HG03135 (cell line): ENCODE data around the gene GOLGA6D.
A peak's percentile ranks its signal among the peaks of the same experiment; 100 is the strongest.
"Not testable (repeated sequence)": the region's sequence is repeated elsewhere in the genome, so short reads cannot be mapped to it uniquely, and the experiment has no call there.

ENCODE experiments used
- ATAC-seq: cut with Tn5 transposase; IDR thresholded peaks from one replicate; pipeline ENCODE4 v1.9.1; 2021; ENCODE audit warnings: mild to moderate bottlenecking, moderate library complexity; ENCODE audit not compliant: unreplicated experiment

GOLGA6D gene, protein sequence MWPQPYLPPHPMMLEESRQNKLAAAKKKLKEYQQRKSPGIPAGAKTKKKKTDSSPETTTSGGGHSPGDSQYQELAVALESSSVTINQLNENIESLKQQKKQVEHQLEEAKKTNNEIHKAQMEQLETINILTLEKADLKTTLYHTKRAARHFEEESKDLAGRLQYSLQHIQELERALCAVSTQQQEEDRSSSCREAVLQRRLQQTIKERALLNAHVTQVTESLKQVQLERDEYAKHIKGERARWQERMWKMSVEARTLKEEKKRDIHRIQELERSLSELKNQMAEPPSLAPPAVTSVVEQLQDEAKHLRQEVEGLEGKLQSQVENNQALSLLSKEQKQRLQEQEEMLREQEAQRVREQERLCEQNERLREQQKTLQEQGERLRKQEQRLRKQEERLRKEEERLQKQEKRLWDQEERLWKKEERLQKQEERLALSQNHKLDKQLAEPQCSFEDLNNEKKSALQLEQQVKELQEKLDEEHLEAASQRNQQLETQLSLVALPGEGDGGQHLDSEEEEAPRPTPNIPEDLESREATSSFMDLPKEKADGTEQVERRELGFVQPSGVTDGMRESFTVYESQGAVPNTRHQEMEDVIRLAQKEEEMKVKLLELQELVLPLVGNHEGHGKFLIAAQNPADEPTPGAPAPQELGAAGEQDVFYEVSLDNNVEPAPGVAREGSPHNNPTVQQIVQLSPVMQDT

DNA sequence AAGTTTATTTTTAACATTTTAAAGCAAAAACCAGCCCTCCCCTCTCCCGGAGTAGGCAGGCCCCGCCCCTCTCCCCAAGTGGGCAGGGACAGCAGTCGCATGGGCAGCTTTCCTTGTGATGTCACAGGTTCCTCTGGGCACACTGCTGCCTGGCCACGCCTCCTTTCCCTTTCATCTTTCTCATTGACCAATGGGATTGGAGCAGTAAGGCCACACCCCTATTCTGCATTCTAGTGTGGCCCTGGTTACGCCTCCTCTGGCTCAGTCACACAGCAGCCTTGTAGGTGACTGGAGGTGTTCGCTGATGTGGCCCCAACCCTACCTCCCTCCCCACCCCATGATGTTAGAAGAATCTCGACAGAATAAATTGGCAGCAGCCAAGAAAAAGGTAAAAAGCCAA, at the start of gene GOLGA6D:
Gene GOLGA6D (plus strand): TSS at position 264 of the 400 bp plus-strand sequence. CDS start 41 bp downstream, at position 305.
- ATAC-seq: not testable (repeated sequence)

DNA sequence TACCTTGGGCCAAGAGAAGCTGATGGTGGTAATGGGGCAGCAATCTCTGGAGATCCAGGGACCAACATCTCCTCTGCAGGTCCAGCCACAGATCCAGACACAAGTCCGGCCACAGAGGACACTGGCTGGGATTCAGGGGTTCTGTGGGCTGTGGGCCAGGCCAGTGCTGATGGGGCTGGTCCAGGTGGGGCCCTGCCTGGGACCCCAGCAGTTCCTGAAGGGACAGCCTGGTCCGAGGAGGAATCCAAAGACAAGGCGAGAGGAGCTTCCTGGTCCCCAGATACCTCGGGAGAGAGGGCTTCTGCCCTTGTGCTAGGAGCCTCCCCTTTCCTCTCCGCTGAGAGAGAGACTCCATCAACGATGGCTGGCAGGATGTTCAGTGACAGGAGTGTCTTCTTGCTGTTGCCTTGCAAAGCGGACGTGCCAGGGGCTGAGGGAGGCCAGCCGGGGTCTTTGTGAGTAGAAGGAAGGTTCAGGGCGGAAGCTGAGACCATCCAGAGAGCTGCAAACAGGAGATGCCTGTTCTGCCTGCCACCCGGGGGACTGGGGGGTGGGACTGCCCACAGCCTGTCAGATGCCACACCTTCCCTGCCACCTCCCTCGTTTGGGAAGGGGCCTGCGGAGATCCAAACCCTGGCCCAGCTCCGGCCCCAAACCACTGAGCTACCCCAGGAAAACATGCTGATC, 49.0 kb upstream of the GOLGA6D start:
- ATAC-seq: no peak

DNA sequence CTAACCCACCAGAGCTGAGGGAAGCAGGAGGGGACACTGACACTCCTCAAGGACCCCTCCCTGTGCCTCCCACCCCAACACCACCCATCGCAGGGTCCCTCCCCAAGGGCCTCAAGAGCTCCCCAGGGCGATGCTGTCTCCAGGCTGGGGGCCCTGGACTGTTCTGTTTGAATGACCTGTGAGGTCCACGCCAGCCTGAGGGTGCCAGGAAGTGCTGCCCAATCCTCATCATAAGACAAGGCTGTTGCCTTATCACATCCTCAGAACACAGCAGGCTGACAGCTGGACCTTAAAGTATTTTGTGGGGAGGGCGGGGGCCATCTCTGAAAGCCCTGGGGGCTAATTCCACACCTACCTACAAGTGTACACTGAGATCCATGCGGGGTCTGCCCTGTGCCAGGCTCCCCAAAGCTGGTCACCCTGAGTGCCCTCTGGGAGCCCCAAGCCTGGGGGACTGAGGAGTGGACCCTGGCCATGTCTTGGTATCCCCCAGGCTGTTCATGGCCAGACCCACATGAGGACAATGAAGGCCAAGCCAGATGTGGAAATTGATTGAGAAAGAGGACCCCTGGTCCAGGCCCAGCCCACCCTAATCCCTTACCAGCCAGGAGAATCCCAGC, 48.3 kb upstream of the GOLGA6D start:
- no peak for ATAC-seq

DNA sequence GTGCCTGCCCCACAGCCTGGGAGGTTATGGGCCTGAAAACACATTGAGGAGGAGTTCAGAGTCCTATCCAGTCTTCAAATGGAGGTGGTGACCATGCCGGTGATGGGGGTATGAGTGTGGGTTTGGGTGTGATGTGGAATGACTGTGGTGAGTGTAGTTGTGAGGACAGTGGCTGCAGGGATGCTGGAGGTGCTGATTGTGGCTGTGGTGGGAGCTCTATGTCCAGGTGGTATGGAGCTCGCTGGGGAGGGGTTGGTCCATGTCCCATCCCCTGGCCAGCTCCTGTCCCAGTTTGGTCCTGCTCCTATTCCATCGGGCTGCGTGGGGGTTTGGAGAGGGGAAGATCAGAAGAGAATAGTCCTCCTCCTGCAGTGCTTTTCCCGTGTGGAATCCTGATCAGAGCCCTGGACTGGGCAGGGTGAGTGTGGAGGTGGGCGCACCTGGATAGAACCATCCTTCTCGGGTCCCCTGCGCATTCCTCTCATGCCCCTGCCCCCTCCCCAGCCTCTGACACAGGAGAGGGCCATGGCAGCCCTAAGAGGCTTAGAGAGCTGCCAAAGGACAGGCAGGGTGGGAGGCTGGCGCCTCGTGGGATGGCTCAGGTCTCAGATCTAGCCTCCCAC, 47.5 kb upstream of the GOLGA6D start:
- no peak for ATAC-seq

DNA sequence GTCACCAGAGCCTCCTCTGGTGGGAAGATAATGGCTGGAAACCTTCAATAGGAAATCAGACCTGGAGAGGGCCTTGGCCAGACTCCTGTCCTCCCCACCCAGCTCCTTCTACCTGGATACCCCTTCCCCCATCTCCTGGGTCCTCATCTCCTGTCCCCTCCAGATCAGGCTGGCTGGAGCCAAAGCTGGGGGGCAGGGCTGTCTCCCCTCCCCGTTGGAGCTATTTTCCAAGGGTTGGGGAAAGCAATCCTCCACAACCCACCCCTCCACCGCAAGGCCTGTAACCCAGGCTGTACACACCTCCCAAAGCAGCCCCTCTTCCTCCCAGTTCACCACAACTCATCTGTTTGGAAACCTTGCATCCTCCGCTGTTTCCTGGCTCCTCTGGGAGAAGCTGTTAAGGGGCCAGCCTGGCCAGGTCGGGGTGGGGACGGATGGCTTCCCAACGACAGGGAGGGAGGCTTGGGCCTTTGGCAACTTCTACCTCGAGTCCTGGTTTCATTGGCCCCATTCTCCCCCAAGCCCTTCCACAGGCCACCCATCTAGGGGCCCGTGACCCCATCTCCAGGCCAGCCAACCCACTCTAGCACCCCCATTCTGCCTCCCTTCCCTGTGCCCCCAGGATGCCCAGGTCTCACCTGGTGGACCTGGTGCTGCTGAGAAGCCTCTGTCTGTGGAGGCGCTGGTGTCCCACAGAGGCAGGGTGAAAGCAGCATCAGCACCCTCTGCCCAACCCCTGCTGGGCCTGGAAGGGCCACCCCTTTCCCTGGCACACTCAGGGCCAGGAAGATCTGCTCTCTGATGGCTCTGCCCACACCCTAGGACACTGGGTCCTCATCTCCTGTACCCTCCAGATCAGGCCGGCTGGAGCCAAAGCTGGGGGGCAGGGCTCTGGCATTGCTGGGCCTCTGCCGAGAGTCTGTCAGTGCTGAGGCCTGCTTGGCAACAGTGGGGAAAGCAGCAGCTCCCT, 46.6 kb upstream of the GOLGA6D start:
- ATAC-seq: no peak

DNA sequence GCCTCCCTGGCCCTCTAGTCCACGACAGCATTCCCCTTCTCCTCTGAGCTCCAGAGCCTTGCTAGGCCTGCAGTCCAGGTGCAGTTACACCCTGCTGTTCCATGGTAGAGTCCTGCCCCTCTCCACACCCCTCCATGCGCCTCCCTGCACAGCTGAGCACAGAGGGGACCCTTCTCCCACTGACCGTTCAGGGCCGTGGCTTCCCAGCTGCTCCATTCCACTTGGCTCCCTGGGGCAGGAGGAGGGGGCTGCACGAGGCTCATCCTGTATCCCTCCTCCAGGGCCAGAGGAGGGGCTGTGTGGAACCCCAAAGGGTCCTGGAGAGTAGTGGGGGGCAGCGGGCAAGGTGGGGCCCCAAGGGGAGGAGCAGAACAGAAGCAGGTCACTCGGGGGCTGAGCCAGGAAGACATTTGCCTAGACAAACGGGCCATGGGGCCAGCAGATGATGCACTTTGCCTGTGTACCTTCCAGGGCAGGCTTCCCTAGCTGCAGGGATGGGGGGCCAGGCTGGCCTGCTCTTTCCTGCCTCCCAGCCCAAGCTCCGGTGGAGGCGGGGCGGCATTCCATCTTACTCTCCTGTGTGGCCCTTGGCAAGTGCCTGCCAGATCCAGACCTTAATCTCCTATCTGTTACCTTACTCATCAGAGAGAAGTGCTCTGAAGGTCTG, 45.2 kb upstream of the GOLGA6D start:
- ATAC-seq: no peak

DNA sequence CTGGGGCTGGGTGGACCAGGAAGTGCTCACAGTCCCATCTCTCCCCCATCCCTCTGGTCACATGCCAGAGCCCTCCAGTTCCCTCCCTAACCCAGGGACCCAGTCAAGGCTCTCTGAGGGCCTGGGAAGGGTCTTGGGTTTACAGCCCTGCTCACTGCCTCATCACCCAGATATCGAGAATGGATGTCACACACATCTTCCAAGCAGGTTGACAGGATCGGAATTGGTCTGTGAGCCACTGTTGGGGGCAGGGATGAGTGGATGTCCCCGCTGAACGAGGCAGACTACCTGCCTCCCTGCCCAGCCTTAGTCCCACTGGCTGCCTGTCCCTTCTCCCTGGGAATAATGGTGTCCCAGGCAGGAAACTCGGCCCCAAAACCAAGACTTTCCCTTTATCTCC, 44.5 kb upstream of the GOLGA6D start:
- no peak for ATAC-seq

DNA sequence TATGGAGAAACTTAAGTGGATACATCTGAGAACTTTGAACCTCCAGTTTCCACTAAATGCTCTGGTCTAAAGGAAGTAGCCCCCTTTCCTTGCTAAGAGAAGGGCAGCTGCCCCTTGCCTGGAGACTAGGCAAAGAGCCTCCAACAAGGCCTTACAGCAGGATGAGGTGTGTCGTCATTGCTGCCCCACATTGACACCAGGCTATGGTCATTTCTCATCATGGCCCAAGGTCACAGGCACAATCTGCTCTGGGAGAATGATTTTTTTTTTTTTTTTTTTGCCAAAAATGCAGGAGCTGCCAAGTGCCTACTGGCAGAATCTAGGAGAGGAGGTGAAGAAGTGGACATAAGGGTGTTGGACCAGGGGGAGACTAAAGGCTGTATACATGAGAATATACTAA, 36.9 kb upstream of the GOLGA6D start:
- ATAC-seq: not testable (repeated sequence)

DNA sequence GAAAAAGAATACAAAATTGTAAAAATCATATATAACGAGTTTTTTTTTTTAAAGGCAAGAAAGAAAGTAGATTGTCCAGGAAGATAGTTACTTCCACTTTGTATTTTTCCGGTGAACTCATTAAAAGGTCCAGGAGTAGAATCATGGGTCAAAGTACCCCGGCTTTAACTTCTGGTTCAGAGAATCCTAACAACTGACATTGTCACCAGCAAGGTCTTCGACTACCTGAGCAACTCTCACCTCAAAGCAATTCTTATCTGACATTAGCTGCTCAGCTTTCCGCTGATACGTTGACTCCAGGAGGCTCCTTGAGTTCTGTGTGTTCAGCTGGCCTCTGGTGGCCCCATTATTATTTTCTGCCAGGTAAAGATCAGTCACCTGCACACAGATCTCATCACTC, 33.6 kb upstream of the GOLGA6D start:
- not testable (repeated sequence) for ATAC-seq

DNA sequence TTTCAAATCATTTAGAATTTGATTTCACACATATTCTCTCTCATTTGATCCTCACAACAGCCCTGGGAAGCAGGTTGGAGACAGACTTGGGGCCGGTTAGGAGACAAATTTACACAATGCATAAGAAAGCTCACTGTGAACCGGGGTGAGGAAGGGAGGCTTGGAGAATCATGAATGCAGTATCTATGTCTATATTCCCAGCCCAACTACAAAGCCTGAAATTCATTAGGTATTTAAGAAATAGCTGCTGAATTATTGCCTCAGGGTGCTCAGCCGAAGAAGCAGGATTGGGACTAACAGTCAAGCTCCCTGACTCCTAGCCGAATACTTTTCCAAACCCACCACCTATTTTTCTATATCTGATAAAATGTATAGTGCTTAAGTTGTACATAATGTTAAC, 32.9 kb upstream of the GOLGA6D start:
- no peak for ATAC-seq

DNA sequence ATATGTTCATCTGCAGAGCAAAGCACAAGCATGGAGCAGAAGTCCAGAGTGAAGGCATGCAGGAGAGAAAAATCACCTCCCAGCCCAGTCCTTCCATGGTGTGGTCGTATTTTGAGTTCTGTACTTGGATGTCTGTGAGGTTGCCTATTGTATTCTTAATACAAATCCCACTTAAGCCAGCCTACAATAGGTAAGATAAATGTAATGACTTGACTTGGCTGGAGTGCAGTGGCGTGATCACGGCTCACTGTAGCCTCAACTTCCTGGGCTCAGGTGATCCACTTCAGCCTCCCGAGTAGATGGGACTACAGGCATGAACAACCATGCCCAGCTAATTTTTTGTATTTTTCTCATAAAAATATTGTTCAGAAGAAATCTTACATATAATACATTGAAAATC, 31.3 kb upstream of the GOLGA6D start:
- ATAC-seq: not testable (repeated sequence)

DNA sequence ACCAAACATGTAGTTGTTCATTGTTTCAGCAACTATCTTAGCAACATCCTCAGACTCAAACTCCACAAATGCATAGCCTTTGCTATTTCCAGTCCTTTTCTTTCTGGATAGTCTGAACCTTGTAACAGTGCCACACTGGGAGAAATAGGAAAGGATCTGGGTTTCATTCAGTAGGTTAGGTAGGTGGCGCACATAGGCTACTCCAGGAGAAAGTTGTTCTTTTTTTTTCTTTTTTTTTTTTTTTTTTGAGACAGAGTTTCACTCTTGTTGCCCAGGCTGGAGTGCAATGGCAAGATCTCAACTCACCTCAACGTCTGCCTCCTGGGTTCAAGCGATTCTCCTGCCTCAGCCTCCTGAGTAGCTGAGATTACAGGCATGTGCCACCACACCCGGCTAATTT, 30.4 kb upstream of the GOLGA6D start:
- not testable (repeated sequence) for ATAC-seq

DNA sequence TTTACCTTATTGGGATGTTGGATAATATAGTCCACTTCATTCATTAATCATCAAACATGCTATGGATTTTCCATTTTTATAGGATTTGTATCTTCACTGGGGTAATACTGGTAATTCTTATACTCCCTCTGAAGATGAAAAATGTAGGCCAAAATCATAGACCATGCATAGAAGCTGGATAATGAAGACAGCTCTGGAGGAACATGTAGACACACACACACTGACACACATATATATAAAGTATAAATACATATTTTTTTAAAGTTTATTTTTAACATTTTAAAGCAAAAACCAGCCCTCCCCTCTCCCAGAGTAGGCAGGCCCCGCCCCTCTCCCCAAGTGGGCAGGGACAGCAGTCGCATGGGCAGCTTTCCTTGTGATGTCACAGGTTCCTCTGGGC, 24.6 kb upstream of the GOLGA6D start, which contains the start of gene GOLGA6C:
Gene GOLGA6C (plus strand): TSS at position 301 of the 400 bp plus-strand sequence. CDS start 265 bp downstream, outside the sequence.
- not testable (repeated sequence) for ATAC-seq

DNA sequence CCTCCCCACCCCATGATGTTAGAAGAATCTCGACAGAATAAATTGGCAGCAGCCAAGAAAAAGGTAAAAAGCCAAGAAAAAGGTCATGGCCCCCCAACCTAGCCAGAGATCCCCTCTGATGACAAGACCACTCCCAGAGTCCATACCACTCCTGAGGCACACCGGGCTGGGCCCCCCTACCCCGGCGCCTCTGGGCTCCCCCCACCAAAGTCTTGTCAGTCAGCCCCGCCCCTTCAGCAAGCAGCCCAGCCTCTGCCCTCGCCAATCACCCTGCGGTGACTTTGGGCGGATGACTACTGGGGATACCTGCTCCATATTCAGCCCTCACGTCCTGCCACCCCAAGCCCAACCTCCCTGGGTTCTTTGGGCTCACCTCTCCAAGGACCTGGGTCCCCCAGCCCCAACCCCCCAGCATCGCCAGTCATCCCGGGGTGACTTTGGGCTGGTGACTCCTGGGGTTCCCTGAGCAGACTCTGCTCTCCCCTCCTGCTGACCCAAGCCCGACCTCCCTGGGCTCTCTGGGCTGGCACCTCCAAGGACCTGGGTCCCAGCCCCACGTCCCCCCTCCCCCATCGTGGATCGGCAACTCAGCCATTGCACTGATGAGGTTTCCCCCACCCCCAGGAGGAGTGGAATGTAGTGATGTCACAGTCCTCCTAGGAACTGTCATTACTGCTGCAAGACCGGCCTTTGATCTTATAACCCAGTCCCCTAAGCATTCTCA, 23.9 kb upstream of the GOLGA6D start:
- ATAC-seq: not testable (repeated sequence)

DNA sequence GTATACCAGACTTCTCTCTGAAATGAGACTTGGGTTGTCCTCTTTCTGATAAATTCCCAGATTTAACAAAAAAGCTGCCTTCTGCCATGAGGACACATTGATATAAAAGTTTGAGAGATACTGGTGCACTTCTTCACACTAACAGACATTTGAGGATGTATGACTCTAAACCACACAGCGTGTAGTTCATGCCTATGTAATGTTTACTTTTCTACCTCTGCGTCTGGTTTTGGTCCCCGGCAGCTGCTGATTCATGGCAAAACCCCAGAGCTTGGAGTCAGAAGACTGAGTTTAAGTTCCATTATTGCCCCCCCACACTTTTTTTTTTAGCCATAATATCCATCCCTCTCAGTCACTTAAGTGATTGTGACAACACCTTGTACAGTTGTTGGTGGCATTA, 22.8 kb upstream of the GOLGA6D start:
- not testable (repeated sequence) for ATAC-seq

DNA sequence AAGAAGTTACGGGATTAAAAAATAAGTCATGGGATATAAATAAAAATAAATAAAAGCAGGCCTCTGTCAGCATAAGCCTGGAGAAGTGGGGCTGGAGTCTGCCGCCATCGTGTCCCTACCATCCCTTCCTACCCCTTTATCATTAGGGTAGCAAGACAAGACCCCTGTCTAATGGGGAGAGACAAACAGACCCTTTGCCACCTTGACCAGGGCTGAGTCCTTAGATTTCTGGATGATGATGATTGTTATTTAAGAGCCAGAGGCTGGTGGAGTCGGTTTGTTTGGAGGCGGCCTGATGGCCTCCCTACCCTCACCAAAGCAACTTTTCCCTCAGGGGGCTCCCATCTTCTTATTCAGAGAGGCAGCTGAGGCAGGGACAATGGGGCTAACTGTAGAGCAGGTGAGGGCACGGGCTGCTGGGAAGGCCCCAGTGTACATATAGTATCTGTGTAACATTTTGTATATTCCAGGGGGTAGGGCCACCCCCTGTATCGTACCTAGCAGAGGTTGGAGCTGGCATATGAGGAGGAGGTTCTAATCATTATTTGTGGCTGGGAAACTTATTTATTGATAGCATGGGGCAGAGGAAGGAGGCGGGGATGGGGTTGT, 8.8 kb upstream of the GOLGA6D start:
- not testable (repeated sequence) for ATAC-seq

DNA sequence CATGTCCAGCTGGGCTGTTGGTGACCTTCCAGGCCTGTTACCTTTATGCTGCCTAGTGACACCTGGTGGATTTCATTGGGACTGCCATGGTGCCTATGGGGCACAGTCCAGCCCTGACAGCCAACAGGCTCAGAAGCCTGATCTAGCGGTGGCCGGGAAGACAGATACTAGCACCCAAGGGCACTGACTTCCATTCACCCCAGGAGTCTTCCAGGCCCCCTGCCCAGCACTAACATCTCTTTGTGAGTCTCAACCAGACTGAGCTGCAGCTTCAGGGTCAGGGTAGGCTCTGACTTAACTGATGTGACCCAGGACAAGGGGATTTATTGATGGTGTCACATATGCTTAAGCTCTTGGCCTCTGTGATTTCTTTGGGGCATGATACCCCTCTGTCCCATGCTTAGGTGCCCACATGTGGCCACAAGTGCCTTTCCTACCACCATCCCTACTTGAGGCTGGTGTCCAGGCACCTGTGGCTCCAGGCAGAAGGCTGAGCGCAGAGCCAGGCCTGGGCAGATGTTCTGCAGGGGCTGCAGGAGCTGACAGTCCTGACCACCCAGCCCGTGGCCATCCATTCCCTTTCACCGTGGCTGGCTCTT, 8.0 kb upstream of the GOLGA6D start:
- ATAC-seq: peak; percentile 88
